Measurements from ENCODE around the gene INHBC. TPM values are rescaled to one million over a fixed set of nuclear protein-coding genes. Genes with fewer than 3 reads are reported as not detected.

Gene INHBC
- total RNA-seq, 1 experiment from 2014 or later = not detected

GRCh38 chr12:57459750-57460467 lies 25.3 kb downstream of the INHBC start, which contains the start of gene GLI1:
Gene GLI1, plus strand, starts transcription at chr12:57459785. Its CDS starts 3,907 bp downstream, at chr12:57463692.
- BruUV-seq (replicated peaks) = no TSS peak
- ATAC-seq = peak; percentile 0; the same call in 1 of the 2 replicates
- POLR2A ChIA-PET (ENCODE audit: unreplicated experiment) = no interaction called here

GRCh38 chr12:57460468-57460784 lies 25.8 kb downstream of the INHBC start:
- H3K79me2 ChIP-seq (ENCODE audit: low read length) = no peaks in the 10 kb centered on the region
- ChIA-PET POLR2A (ENCODE audit: unreplicated experiment) (no interaction called here), CTCF (no interaction called here)
- no peaks in the 10 kb centered on the region for H3K9me3 ChIP-seq (ENCODE audit: low read length)
- no peak overlapping the region for H3K27ac ChIP-seq (ENCODE audit: low read length)
- no peak overlapping the region for H3K9ac ChIP-seq (ENCODE audit: low read length)
- ATAC-seq = no peak
- no peaks in the 10 kb centered on the region for H3K36me3 ChIP-seq (ENCODE audit: low read depth, low read length)
- no TSS peak for BruUV-seq (replicated peaks)
- peak overlapping the region; percentile 43; the same call in 1 of the 2 replicates for H2AFZ ChIP-seq (ENCODE audit: low read length)
- H3F3A ChIP-seq (ENCODE audit: low read length, unreplicated experiment) = no peaks in the 10 kb centered on the region
- intact Hi-C loops (cut with micrococcal nuclease) = no loop called here
- H3K4me2 ChIP-seq (ENCODE audit: low read length) = peak overlapping the region; percentile 97
- no peak for DNase-seq
- peaks cover 11% of the 10 kb centered on the region; the same call in 1 of the 2 replicates for H3K4me1 ChIP-seq (ENCODE audit: insufficient read depth, low read length)
- H4K20me1 ChIP-seq (ENCODE audit: low read length) = no peaks in the 10 kb centered on the region
- peaks cover 21% of the 10 kb centered on the region for H3K27me3 ChIP-seq (ENCODE audit: low read length)
- TF ChIP-seq, protein P1, sequence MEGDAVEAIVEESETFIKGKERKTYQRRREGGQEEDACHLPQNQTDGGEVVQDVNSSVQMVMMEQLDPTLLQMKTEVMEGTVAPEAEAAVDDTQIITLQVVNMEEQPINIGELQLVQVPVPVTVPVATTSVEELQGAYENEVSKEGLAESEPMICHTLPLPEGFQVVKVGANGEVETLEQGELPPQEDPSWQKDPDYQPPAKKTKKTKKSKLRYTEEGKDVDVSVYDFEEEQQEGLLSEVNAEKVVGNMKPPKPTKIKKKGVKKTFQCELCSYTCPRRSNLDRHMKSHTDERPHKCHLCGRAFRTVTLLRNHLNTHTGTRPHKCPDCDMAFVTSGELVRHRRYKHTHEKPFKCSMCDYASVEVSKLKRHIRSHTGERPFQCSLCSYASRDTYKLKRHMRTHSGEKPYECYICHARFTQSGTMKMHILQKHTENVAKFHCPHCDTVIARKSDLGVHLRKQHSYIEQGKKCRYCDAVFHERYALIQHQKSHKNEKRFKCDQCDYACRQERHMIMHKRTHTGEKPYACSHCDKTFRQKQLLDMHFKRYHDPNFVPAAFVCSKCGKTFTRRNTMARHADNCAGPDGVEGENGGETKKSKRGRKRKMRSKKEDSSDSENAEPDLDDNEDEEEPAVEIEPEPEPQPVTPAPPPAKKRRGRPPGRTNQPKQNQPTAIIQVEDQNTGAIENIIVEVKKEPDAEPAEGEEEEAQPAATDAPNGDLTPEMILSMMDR (conservative IDR thresholded peaks at IDR 0.05; ENCODE audit: low read depth, low read length) = no peak
- TF ChIP-seq EZH2 (IDR thresholded peaks at IDR 0.05; ENCODE audit: low read length, unreplicated experiment) (no peak), EZH2phosphoT487 (IDR thresholded peaks at IDR 0.05; ENCODE audit: borderline replicate concordance, low read length) (no peak)
- H3K9me2 ChIP-seq (replicated peaks; ENCODE audit: low read length) = no peaks in the 10 kb centered on the region
- H3K4me3 ChIP-seq (ENCODE audit: low read length) = peak overlapping the region; percentile 78

More at GRCh38 chr12:57459750-57460467, 25.3 kb downstream of the INHBC start, which contains the start of gene GLI1:
- H3K27ac ChIP-seq (ENCODE audit: low read length) = no peak within 1 kb of the TSS
- CTCF ChIA-PET = interaction anchor here (0.6 to 1.2 kb wide), 5 partner anchors 10 to 159 kb away, joined by 3 to 9 read pairs (median 3); no protein-coding TSS in a partner anchor
- no peaks in the 10 kb centered on the region for H3K79me2 ChIP-seq (ENCODE audit: low read length)
- no peaks in the 10 kb centered on the region for H3K36me3 ChIP-seq (ENCODE audit: low read depth, low read length)
- intact Hi-C loops (cut with micrococcal nuclease) = no loop called here
- peak within 1 kb of the TSS; percentile 45; the same call in 1 of the 2 replicates for H3K9ac ChIP-seq (ENCODE audit: low read length)
- H3K4me1 ChIP-seq (ENCODE audit: insufficient read depth, low read length) = peaks cover 11% of the 10 kb centered on the region; the same call in 1 of the 2 replicates
- H3K9me3 ChIP-seq (ENCODE audit: low read length) = no peaks in the 10 kb centered on the region
- H3K4me3 ChIP-seq (ENCODE audit: low read length) = peak within 1 kb of the TSS; percentile 78
- H3K9me2 ChIP-seq (replicated peaks; ENCODE audit: low read length) = no peaks in the 10 kb centered on the region
- peaks cover 16% of the 10 kb centered on the region; the same call in 1 of the 2 replicates for H3K27me3 ChIP-seq (ENCODE audit: low read length)
- peak within 1 kb of the TSS; percentile 99 for H2AFZ ChIP-seq (ENCODE audit: low read length)
- peak within 1 kb of the TSS; percentile 97 for H3K4me2 ChIP-seq (ENCODE audit: low read length)
- TF ChIP-seq, protein P1 (conservative IDR thresholded peaks at IDR 0.05; ENCODE audit: low read depth, low read length) = no peak
- TF ChIP-seq EZH2 (IDR thresholded peaks at IDR 0.05; ENCODE audit: low read length, unreplicated experiment) (no peak), EZH2phosphoT487 (IDR thresholded peaks at IDR 0.05; ENCODE audit: borderline replicate concordance, low read length) (no peak)
- H3F3A ChIP-seq (ENCODE audit: low read length, unreplicated experiment) = no peaks in the 10 kb centered on the region
- no peaks in the 10 kb centered on the region for H4K20me1 ChIP-seq (ENCODE audit: low read length)
- no peak for DNase-seq

- Histone ChIP-seq H2AFZ (ENCODE audit: low read length) (no peak overlapping the region; the same call in 1 of the 2 replicates), H4K20me1 (ENCODE audit: low read length) (no peaks in the 10 kb centered on the region), H3K36me3 (ENCODE audit: low read depth, low read length) (no peaks in the 10 kb centered on the region), H3F3A (ENCODE audit: low read length, unreplicated experiment) (no peaks in the 10 kb centered on the region), H3K4me2 (ENCODE audit: low read length) (peak overlapping the region; percentile 97), H3K4me3 (ENCODE audit: low read length) (peak overlapping the region; percentile 64), H3K9me2 (replicated peaks; ENCODE audit: low read length) (no peaks in the 10 kb centered on the region), H3K9me3 (ENCODE audit: low read length) (no peaks in the 10 kb centered on the region), H3K9ac (ENCODE audit: low read length) (no peak overlapping the region), H3K27me3 (ENCODE audit: low read length) (peaks cover 25% of the 10 kb centered on the region), H3K27ac (ENCODE audit: low read length) (no peak overlapping the region), H3K4me1 (ENCODE audit: insufficient read depth, low read length) (peaks cover 11% of the 10 kb centered on the region; the same call in 1 of the 2 replicates), H3K79me2 (ENCODE audit: low read length) (no peaks in the 10 kb centered on the region)
- DNase-seq = no peak
- no TSS peak for BruUV-seq (replicated peaks)
- intact Hi-C loops (cut with micrococcal nuclease) = no loop called here
- no peak for ATAC-seq
- TF ChIP-seq EZH2 (IDR thresholded peaks at IDR 0.05; ENCODE audit: low read length, unreplicated experiment) (no peak), EZH2phosphoT487 (IDR thresholded peaks at IDR 0.05; ENCODE audit: borderline replicate concordance, low read length) (no peak)
- TF ChIP-seq, protein P1 (conservative IDR thresholded peaks at IDR 0.05; ENCODE audit: low read depth, low read length) = no peak
- ChIA-PET POLR2A (ENCODE audit: unreplicated experiment) (no interaction called here), CTCF (no interaction called here)
Observed at GRCh38 chr12:57460841-57461275, 26.3 kb downstream of the INHBC start.

Measured in PC-3 (cell line).